Measurements from ENCODE around the gene CDK5RAP1.

The CDK5RAP1 gene

DNA sequence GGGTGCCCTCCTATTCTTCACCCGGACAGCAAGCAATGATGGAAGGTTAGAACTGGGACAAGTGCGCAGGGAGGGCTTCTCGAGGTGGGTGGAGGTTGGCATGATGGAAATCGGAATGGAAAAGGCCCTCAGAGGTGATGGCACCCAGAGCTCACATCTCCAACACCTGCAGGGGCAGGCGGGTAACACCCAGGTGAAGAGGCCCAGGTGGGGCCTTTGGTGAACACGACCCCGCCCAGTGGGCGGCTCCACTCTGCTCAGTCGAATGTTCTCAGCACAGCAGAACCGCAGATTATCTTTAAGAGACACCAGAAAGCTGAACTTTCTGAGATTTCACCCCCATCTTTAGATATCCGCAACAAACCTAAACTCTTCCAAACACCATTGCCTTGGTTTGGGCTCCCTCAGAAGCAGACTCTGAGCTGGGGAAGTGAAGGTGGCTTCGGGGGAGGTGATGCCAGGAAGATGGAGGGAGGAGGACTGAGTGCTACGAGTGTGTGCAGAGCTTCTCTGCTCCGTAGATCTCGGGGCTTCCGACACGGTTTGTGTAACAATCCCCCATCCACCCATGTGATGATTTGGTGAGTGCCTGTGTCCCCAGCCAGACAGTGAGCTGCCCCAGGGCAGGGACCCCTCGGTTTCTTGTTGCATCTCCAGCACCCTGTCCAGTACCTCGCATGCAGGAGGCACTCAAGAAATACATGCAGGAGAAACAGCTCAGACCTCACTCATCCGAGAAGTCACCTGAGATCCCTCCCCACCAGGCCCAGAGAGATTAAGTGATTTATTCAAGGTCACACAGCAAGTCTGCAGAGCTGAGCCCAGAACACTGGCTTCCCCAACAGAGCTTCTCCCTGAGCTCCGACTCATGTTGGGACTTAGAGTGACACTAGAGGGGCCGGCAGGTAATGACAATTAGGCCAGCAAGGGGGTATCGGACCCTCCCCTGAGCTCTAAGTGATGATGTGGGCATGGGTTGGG is 72.9 kb downstream of the CDK5RAP1 start:
- no peaks in the 10 kb centered on the region for H3K4me1 ChIP-seq (ENCODE audit: insufficient read depth, low read length)

DNA sequence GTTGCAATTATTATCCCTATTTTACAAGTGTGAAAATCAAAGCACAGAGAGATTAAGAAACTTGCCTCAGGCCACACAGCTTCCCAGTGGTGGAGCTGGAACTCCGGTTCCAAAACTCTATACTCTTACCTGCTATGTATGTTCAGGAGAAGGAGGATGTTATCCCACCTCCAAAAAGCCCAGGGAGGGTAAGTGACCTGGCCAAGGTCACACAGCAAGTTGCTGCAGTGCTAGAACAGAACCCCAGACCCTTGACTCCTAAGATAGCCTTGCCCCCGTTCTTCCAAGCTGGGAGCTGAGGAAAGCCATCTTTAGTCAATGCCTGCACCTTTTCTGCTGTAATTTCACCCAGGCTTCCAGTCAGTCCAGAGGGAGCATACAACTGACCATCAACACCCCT is 76.0 kb downstream of the CDK5RAP1 start:
- Histone ChIP-seq H3K4me1 (ENCODE audit: insufficient read depth, low read length) (no peaks in the 10 kb centered on the region), H3K27ac (ENCODE audit: low read depth, low read length) (no peak overlapping the region), H3K9ac (ENCODE audit: low read depth, low read length) (no peak overlapping the region), H3K9me3 (ENCODE audit: insufficient read depth, low read depth, low read length) (no peaks in the 10 kb centered on the region), H3K27me3 (ENCODE audit: insufficient read depth, low read length) (no peaks in the 10 kb centered on the region), H3K36me3 (ENCODE audit: insufficient read depth, low read length) (no peaks in the 10 kb centered on the region), H3K4me3 (ENCODE audit: low read length) (no peak overlapping the region)
- WGBS: 93% methylated on average over 1 of the region's 2 CpGs

More for the DNA sequence above, 72.9 kb downstream of the CDK5RAP1 start:
- WGBS: 88% methylated on average over 23 of the region's 23 CpGs
- H3K9me3 ChIP-seq (ENCODE audit: insufficient read depth, low read depth, low read length): no peaks in the 10 kb centered on the region
- H3K27me3 ChIP-seq (ENCODE audit: insufficient read depth, low read length): no peaks in the 10 kb centered on the region
- no peak overlapping the region for H3K27ac ChIP-seq (ENCODE audit: low read depth, low read length)
- no peak overlapping the region for H3K4me3 ChIP-seq (ENCODE audit: low read length)
- no peaks in the 10 kb centered on the region for H3K36me3 ChIP-seq (ENCODE audit: insufficient read depth, low read length)
- no peak overlapping the region for H3K9ac ChIP-seq (ENCODE audit: low read depth, low read length)

DNA sequence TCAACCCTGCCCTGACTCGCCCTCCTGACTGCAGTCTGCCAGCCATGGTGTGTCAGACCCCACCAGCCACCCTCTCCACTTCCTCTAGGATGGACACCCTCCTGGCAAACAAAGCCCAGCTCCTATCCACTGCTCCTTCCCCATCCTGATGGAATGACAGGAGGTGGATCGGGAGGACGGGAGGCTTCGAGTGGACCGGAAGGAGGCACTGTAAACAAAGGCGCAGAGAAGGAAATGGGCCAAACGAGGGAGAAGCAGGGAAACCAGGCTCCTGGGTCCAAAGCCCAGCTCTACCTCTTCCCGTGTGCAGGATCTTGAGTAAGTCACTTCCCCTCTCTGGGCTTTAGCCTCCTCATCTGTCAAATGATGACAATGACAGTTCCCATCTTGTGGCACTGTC is 78.1 kb downstream of the CDK5RAP1 start:
- WGBS: 94% methylated on average over 8 of the region's 8 CpGs
- Histone ChIP-seq H3K27ac (ENCODE audit: low read depth, low read length) (no peak overlapping the region), H3K9ac (ENCODE audit: low read depth, low read length) (no peak overlapping the region), H3K4me1 (ENCODE audit: insufficient read depth, low read length) (no peaks in the 10 kb centered on the region), H3K4me3 (ENCODE audit: low read length) (no peak overlapping the region), H3K27me3 (ENCODE audit: insufficient read depth, low read length) (no peaks in the 10 kb centered on the region), H3K36me3 (ENCODE audit: insufficient read depth, low read length) (no peaks in the 10 kb centered on the region), H3K9me3 (ENCODE audit: insufficient read depth, low read depth, low read length) (no peaks in the 10 kb centered on the region)

DNA sequence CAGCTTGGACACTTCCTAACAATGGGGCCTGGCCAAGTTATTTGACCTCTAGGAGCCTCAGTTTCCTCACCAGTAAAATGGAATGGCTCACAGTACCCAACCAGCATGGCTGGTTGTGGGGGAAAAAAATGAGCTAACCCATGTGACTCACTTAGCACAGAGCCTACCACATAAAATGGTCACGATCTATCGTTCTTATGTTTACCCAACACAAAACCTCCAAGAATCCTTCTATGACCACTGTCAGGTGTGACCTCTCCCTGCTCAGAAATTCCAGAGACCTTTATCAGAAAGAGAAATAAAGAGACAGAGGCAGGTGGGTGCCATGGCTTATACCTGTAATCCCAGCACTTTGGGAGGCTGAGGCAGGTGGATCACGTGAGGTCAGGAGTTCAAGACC is 78.9 kb downstream of the CDK5RAP1 start:
- Histone ChIP-seq H3K4me3 (ENCODE audit: low read length) (no peak overlapping the region), H3K27ac (ENCODE audit: low read depth, low read length) (no peak overlapping the region), H3K9ac (ENCODE audit: low read depth, low read length) (no peak overlapping the region), H3K36me3 (ENCODE audit: insufficient read depth, low read length) (no peaks in the 10 kb centered on the region), H3K27me3 (ENCODE audit: insufficient read depth, low read length) (no peaks in the 10 kb centered on the region), H3K9me3 (ENCODE audit: insufficient read depth, low read depth, low read length) (no peaks in the 10 kb centered on the region), H3K4me1 (ENCODE audit: insufficient read depth, low read length) (no peaks in the 10 kb centered on the region)
- 92% methylated on average over 3 of the region's 3 CpGs for WGBS

DNA sequence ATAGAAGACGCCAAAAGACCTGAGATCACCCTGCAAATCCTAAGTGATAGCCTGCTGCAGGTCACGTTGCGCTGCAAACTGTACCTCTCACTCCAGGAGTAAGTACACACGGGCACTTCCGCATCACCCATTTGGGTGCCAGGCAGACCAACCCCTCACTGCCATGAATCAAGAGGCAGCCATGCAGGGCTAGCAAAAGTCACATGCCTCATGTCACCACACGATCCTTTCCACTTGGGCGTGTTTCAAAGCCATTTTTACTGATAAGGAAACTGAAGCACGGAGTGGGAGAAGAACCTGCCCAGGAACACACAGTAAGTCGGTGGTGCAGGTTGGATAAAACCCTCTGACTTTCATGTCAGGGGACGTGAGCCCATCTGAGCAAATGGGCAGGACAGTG is 81.3 kb downstream of the CDK5RAP1 start:
- no peak overlapping the region for H3K4me3 ChIP-seq (ENCODE audit: low read length)
- no peaks in the 10 kb centered on the region for H3K9me3 ChIP-seq (ENCODE audit: insufficient read depth, low read depth, low read length)
- no peak overlapping the region for H3K27ac ChIP-seq (ENCODE audit: low read depth, low read length)
- H3K27me3 ChIP-seq (ENCODE audit: insufficient read depth, low read length): no peaks in the 10 kb centered on the region
- WGBS: 86% methylated on average over 10 of the region's 10 CpGs
- H3K36me3 ChIP-seq (ENCODE audit: insufficient read depth, low read length): no peaks in the 10 kb centered on the region
- no peaks in the 10 kb centered on the region for H3K4me1 ChIP-seq (ENCODE audit: insufficient read depth, low read length)
- H3K9ac ChIP-seq (ENCODE audit: low read depth, low read length): no peak overlapping the region

DNA sequence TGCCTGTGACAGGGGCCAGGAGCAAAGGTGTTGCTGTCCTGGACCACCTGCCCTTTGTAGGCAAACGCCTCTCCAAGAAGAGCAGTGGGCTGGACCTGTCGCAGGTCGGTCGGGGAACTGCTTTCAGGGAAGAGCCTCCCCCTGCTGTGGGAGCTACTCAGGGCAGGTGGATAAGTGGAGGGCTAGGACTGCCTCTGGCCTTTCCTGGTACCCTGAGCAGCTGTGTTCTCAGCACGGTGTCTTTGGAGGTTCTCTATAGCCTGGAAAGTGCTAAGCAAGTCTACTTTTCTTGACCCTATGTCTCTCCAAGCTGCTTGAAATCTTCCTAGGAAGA is 83.3 kb downstream of the CDK5RAP1 start:
- WGBS: 64% methylated on average over 5 of the region's 5 CpGs
- Histone ChIP-seq H3K27me3 (ENCODE audit: insufficient read depth, low read length) (no peaks in the 10 kb centered on the region), H3K4me3 (ENCODE audit: low read length) (no peak overlapping the region), H3K9me3 (ENCODE audit: insufficient read depth, low read depth, low read length) (no peaks in the 10 kb centered on the region), H3K36me3 (ENCODE audit: insufficient read depth, low read length) (no peaks in the 10 kb centered on the region), H3K4me1 (ENCODE audit: insufficient read depth, low read length) (no peaks in the 10 kb centered on the region), H3K27ac (ENCODE audit: low read depth, low read length) (no peak overlapping the region), H3K9ac (ENCODE audit: low read depth, low read length) (no peak overlapping the region)

DNA sequence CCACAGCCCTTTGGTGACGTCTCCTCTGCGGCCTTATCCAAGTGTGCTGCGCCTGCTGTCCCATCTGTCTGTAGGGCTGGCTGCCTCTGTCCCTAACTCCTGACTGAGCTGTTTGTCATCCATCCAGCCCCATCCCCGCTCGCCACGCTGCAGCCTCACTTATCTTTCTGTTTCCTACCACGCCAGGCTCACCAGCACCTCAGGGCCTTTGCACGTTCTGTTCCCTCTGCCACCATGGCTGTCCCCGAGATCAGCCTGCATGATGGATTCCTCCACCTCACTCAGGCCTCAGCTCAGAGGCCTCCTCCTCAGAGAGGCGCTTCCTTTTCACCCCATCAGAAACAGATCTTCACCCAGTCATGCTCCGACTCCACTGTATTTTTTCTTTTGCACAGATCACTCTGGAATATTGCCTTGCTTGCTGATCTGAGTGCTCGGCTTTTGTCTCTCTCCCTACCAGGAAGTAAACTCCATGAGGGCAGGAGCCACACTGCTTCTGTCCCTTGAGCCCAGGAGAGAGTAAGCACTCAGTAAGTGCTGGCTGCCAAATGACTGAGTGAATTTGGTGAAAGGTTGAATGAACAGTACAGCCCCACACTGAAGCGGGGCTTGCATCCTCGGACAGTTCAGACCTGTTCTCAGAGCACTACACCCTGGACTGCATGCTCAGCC is 83.8 kb downstream of the CDK5RAP1 start:
- WGBS: 89% methylated on average over 14 of the region's 14 CpGs
- H3K36me3 ChIP-seq (ENCODE audit: insufficient read depth, low read length): no peaks in the 10 kb centered on the region
- no peaks in the 10 kb centered on the region for H3K27me3 ChIP-seq (ENCODE audit: insufficient read depth, low read length)
- H3K27ac ChIP-seq (ENCODE audit: low read depth, low read length): no peak overlapping the region
- H3K4me3 ChIP-seq (ENCODE audit: low read length): no peak overlapping the region
- H3K4me1 ChIP-seq (ENCODE audit: insufficient read depth, low read length): no peaks in the 10 kb centered on the region
- H3K9ac ChIP-seq (ENCODE audit: low read depth, low read length): no peak overlapping the region
- no peaks in the 10 kb centered on the region for H3K9me3 ChIP-seq (ENCODE audit: insufficient read depth, low read depth, low read length)

DNA sequence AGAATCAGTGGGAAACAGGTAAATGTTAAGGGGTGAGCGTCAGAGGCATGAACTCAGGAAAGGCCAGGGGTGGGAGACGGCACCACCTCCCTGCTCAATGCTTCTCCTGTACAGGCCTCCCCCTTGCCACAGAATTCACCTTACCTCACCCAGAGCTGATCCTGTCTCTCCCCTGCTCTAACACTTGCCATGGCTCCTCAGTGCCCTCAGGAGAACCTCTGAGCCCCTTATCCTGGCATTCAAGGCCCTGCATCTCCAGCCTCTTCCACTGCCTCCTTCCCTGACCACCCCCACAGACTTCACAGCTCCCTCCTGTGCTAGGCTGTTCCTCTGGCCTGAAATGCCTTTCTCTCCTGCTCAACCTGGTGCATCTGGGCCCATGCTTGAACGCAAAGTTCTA is 84.4 kb downstream of the CDK5RAP1 start:
- no peak overlapping the region for H3K9ac ChIP-seq (ENCODE audit: low read depth, low read length)
- H3K36me3 ChIP-seq (ENCODE audit: insufficient read depth, low read length): no peaks in the 10 kb centered on the region
- no peaks in the 10 kb centered on the region for H3K4me1 ChIP-seq (ENCODE audit: insufficient read depth, low read length)
- H3K27me3 ChIP-seq (ENCODE audit: insufficient read depth, low read length): no peaks in the 10 kb centered on the region
- no peak overlapping the region for H3K4me3 ChIP-seq (ENCODE audit: low read length)
- H3K9me3 ChIP-seq (ENCODE audit: insufficient read depth, low read depth, low read length): no peaks in the 10 kb centered on the region
- WGBS: 92% methylated on average over 3 of the region's 3 CpGs
- H3K27ac ChIP-seq (ENCODE audit: low read depth, low read length): no peak overlapping the region

DNA sequence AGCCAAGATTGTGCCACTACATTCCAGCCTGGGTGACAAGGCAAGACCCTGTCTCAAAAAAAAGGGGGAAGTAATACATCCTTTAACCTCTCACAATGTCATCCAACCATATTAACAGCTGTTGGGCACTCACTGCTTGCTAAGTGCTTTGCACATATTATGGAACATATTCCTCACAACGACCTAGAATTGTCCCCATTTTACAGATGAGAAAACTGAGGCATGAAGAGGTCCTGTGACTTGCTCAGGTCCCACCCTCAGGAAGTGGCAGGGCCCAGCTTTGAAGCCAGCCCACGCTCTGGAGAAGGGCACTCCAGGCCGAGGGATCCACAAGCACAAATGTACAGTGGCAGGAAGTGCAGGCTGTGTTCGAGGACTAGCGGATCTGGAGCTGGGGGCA is 85.0 kb downstream of the CDK5RAP1 start:
- Histone ChIP-seq H3K4me1 (ENCODE audit: insufficient read depth, low read length) (no peaks in the 10 kb centered on the region), H3K27me3 (ENCODE audit: insufficient read depth, low read length) (no peaks in the 10 kb centered on the region), H3K9ac (ENCODE audit: low read depth, low read length) (no peak overlapping the region), H3K36me3 (ENCODE audit: insufficient read depth, low read length) (no peaks in the 10 kb centered on the region), H3K9me3 (ENCODE audit: insufficient read depth, low read depth, low read length) (no peaks in the 10 kb centered on the region), H3K27ac (ENCODE audit: low read depth, low read length) (no peak overlapping the region), H3K4me3 (ENCODE audit: low read length) (no peak overlapping the region)
- WGBS: 85% methylated on average over 5 of the region's 5 CpGs

DNA sequence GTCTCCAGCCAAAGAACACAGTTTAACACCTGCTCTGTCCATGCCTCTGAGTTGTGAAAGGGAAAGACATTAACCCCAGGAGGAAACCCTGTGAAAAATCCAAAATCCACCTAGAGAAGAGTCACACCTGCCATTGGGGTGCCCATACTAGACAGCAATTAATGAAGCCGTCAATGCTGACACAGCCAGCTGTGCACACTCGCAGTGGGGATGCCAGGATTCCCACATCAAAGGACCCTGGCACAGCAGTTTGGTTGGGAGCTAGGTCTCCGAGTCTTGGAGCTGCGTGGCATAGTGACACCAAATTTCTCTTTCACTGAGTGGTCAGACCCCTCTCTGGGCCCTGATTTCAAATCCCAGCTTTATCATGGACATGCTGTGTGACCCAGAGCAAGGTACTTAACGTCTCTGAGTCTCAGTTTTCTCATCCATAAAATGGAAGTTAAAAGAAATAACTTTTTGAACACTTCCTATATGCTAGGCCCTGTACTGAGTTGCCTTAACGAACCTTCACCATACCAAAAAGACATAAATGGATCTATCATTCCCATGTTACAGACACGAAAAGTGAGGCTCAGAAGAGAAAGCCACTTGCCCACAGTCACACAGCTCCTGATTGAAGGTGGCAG is 87.5 kb downstream of the CDK5RAP1 start:
- no peaks in the 10 kb centered on the region for H3K9me3 ChIP-seq (ENCODE audit: insufficient read depth, low read depth, low read length)
- WGBS: 92% methylated on average over 7 of the region's 7 CpGs
- H3K27ac ChIP-seq (ENCODE audit: low read depth, low read length): no peak overlapping the region
- H3K27me3 ChIP-seq (ENCODE audit: insufficient read depth, low read length): no peaks in the 10 kb centered on the region
- no peak overlapping the region for H3K4me3 ChIP-seq (ENCODE audit: low read length)
- H3K36me3 ChIP-seq (ENCODE audit: insufficient read depth, low read length): no peaks in the 10 kb centered on the region
- H3K4me1 ChIP-seq (ENCODE audit: insufficient read depth, low read length): no peaks in the 10 kb centered on the region
- H3K9ac ChIP-seq (ENCODE audit: low read depth, low read length): no peak overlapping the region

DNA sequence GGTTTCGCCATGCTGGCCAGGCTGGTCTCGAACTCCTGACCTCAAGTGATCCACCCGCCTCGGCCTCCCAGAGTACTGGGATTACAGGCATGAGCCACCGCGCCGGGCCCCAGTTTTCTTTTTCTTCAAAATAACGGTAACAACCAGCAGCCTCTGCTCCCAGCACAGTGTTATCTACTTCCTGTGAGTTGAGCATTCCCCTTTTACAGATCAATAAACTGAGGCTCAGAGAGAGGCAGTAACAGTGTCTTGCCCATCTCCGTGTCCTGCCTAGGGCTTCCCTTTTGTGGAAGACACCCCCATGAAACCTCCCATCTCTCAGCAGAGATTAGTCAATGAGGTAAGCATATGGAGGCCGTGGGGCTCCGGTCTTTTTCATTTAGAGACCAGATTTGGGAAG is 88.7 kb downstream of the CDK5RAP1 start:
- WGBS: 93% methylated on average over 11 of the region's 11 CpGs
- no peak overlapping the region for H3K27ac ChIP-seq (ENCODE audit: low read depth, low read length)
- no peaks in the 10 kb centered on the region for H3K9me3 ChIP-seq (ENCODE audit: insufficient read depth, low read depth, low read length)
- no peaks in the 10 kb centered on the region for H3K27me3 ChIP-seq (ENCODE audit: insufficient read depth, low read length)
- no peak overlapping the region for H3K9ac ChIP-seq (ENCODE audit: low read depth, low read length)
- no peak overlapping the region for H3K4me3 ChIP-seq (ENCODE audit: low read length)
- no peaks in the 10 kb centered on the region for H3K4me1 ChIP-seq (ENCODE audit: insufficient read depth, low read length)
- H3K36me3 ChIP-seq (ENCODE audit: insufficient read depth, low read length): no peaks in the 10 kb centered on the region
